Stimulated activated CD4-positive, alpha-beta T cell treated with anti-CD3 and anti-CD28 coated beads, Interleukin-12 subunit alpha, Interleukin-12 subunit beta, amount 100 ng/mL, for 24 hours (primary cell): ENCODE data around the gene MAN1C1.

Source experiments
- DNase-seq, 2 experiments: peaks; one replicate each; pipeline ENCODE4 v3.0.0-alpha.2; 2020; ENCODE audit warnings: low read depth in 2 of 2

The MAN1C1 gene

DNA sequence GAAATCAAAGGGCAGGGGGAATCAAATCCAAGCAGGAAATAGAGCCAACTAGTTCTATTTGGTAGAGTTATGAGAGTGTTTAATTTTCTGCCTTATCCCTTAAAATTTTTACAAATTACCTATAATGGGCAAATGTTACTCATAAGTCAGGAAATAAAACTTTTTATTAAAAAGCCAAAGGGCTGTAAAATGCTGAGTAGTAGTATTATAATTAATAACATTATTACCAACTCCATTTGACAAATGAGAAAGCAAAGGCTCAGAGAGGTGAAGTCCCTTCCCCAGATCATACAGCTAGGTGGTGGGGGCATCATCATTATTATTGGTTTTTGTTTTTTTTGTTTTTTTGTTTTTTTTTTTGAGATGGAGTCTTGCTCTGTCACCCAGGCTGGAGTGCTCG, 186.8 kb downstream of the MAN1C1 start:
- no peak for DNase-seq

DNA sequence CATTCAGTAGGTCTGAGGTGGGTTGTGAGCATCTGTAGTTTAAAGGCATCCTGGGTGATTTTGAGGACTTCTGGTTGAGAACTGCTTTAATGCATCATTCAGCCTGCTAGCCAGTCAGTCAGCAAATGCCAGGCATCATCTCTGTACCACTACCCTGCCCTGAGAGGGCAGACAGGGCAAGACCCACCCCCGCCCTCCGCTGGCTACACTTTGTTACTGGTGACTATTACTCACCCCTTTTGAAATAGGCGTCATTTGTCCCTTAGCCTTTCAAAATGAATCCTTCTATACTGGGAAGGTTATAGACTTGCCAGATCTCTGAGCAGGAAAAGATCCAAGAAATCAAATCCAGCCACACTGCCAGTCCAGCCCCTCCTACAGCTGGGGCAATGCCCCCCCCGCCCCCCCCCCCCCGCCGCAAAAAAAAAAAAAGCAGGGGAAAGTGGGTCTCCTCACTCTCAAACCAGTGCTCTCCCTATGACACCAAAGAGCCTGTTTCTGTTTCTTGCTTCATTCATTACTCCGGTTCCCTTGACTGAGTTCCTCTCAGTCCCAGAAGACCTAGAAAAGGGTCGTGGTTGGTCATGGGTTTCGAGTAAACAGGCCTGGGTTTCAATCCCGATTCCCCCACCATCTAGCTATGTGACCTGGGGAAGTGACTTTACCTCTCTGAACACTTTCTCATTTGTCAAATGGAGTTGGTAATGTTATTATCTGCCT, 187.8 kb downstream of the MAN1C1 start:
- DNase-seq: no peak

DNA sequence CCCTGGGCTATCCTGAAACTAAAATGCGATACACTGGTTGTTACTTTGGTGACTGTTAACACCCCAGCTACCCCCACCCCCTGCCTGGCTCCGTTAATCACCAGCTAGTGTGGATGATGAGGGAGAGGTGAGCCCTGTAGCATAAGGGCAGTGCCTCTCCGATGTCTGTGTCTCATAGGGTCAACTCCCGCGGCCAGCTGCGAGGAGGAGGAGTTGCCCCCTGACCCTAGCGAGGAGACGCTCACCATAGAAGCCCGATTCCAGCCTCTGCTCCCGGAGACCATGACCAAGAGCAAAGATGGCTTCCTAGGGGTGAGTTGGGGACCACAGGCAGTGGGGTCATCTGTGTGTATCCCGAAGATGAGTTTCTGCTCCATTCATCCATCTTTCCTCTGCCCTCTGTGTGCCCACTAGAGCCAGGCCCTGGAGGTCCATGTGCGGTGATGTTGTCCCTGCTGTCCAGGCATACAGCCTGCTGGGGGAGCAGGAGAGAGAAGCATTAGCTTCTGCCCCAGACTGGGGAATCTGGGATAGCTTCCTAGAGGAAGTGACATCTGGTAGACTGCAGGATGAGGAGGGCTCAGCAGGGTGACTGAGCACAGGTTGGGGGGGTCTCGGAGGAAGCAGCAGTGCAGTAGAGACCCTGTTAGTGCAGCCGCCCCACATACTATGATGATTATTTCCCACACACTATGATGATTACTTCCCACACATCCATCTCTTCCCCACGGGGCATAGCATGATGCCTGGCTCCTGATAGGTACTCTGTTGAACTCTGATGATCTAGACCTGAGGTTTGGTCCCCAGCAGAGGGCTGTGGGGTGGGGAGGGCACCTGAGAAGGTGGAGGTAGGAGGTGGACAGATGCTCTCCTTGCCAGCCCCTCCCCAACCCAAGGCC, 188.6 kb downstream of the MAN1C1 start:
- no peak for DNase-seq

GRCh38 chr1:25805863-25806225, 189.3 kb downstream of the MAN1C1 start:
- no peak for DNase-seq

DNA sequence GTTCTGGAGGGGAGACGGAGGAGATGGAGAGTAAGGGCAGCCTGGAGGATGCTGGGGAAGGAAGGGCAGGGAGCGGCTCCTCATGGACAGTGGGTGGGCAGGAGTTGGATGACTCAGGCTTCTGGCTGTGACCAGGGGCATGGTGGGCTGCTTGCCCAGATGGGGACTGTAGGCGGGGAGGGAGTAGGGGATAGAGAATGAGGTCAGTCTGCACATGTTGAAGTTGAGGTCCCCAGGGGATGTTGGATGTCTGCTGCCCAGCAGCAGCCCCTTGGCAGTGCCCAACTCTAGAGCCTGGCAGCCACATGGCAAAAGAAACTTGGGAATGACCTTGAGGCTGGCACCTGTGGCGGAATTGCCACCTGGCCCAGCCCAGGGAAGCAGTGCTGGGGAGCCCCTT, 189.8 kb downstream of the MAN1C1 start:
- DNase-seq: no peak

DNA sequence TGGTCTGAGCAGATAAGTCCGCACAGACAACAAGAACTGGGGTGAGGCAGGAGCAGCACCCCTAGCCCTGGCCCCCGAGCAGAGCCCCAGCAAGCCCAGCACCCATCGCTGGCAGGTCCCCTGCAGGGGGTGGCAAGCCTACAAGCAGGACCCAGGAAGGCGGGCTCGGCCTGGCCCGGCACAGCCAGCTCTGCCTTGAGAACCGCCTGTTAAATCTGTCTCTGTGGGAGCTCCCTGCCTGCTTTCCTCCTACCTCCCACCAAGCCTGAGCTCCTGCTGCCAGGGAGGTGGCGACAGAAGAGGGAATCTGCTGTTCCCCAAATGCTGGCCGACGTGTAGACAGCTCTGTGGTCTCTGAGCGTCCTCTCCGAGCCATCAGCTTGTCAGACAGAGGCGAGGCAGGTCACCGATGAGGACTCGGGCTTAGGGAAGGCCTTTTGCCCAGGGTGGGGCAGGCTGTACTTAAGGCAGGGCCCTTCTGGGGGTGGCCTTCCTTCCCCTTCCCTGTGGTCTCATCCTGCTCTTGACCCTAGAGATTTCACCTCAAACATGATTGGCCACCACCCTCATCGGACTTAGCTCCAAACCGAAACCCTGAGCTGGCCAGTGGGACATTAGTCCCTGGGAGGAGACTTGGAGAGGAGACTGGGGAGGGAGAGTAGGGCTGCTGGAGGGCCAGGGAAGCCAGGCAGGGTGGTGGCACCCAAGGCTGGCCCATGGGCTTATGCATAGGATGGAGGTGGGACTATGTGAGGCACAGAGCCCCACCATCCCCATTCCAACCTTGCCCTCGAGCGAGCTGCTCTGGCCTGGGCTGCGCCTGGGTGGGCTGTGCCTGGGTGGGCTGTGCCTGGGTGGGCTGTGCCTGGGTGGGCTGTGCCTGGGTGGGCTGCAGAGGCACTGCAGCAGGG, 191.1 kb downstream of the MAN1C1 start:
- no peak for DNase-seq

DNA sequence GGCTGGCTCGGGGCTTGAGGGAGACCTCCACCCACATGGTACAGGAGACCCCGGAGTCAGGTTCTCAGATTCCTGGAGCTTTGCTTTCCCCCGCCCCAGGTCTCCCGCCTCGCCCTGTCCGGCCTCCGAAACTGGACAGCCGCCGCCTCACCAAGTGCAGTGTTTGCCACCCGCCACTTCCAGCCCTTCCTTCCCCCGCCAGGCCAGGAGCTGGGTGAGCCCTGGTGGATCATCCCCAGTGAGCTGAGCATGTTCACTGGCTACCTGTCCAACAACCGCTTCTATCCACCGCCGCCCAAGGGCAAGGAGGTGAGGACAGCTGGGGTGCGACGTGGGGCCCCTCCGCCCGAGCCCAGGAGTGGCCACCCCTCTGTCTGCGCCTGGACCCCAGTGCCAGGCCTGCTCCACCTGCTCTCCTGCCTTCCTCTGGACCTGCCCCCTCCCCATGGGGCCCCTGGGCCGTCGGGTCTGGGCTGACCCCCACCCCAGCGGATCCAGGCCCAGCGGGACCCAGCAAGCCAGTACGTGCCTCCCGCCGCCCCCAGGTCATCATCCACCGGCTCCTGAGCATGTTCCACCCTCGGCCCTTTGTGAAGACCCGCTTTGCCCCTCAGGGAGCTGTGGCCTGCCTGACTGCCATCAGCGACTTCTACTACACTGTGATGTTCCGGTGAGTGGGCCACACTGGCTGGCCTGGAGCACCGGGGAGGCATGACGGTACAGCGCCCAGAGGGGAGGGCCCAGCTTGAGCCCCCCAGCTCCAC, 192.1 kb downstream of the MAN1C1 start:
- no peak for DNase-seq

DNA sequence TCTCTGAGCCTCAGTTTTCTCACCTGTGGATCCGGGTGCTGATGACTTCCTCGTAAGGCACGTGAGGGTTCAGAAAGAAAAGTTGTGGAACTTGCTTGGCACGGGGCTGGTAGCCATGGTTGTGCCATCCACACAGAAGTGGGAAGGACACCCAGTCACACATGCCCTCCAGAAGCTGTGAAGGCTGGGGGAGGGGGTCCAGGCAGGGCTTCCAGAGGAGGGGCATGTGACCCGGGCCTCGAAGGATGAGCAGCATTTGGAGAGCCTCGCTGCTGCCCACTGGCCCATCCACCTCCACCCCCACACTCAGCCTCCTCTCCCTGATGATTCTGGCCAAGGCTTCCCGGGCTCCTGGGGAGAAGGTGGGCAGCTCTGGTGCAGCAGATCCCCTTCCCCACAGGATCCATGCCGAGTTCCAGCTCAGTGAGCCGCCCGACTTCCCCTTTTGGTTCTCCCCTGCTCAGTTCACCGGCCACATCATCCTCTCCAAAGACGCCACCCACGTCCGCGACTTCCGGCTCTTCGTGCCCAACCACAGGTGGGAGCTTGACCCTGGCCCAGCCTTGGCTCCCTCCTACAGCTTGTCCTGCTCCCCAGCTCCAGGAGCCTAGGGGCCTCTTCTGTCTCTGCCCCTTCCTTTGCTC, 192.8 kb downstream of the MAN1C1 start:
- DNase-seq: no peak

GRCh38 chr1:25809929-25810328, 193.3 kb downstream of the MAN1C1 start:
- DNase-seq: no peak

GRCh38 chr1:25810341-25811299, 194.0 kb downstream of the MAN1C1 start:
- DNase-seq: peak; percentile 58 to 78

DNA sequence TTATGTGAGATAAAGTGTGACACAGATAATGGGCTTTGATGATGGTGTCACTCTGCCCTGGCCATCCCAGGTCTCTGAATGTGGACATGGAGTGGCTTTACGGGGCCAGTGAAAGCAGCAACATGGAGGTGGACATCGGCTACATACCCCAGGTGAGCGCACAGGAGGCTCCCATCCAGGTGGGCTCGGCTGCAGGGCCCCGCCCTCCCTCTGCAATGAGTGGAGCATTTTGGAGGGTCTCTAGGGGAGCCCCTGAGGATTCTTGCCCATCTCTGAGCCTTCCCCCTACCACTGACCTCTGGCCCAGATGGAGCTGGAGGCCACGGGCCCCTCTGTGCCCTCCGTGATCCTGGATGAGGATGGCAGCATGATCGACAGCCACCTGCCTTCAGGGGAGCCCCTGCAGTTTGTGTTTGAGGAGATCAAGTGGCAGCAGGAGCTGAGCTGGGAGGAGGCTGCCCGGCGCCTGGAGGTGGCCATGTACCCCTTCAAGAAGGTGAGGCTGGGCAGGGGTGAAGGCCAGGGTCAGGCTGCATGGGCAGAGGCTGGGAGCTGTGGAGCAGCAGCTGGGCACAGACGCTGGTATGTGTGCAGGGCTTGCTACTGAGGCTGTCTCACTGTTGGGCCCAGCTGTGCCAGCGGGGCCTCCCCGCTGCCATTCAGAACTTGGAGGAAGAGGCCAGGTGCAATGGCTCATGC, 194.9 kb downstream of the MAN1C1 start:
- no peak for DNase-seq

DNA sequence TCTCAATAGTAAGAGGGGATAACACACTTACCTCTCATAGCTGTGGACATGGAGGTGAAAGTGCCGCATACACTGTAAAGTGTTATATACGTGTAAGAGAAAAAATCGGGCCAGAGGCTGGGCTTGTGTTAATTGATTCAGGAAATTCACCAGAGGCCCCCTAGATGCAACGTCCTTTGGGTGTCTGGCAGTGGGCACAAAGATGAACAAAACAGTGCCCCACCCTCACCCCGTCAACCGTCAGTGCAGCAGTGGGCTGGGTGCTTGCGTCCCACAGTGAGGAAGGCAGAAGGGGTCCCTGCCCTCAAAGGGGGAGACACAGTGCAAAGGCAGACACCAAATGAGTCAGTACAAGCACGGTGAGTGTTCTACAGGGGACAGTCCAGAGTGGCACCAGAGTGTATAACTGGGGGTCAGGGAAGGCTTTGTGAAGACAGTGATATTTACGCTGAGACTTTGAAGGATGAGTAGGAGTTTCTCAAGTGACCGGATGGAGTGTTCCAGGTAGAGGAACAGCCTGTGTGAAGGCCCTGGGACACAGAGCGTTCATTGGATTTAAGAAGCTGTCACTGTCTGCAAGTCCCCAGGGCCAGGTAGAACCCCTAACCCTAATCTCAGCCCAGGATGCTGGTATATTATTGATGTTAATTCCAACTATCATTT, 196.6 kb downstream of the MAN1C1 start:
- DNase-seq: no peak

GRCh38 chr1:25813734-25814471, 197.3 kb downstream of the MAN1C1 start:
- no peak for DNase-seq

GRCh38 chr1:25814549-25815087, 198.0 kb downstream of the MAN1C1 start:
- DNase-seq: no peak

DNA sequence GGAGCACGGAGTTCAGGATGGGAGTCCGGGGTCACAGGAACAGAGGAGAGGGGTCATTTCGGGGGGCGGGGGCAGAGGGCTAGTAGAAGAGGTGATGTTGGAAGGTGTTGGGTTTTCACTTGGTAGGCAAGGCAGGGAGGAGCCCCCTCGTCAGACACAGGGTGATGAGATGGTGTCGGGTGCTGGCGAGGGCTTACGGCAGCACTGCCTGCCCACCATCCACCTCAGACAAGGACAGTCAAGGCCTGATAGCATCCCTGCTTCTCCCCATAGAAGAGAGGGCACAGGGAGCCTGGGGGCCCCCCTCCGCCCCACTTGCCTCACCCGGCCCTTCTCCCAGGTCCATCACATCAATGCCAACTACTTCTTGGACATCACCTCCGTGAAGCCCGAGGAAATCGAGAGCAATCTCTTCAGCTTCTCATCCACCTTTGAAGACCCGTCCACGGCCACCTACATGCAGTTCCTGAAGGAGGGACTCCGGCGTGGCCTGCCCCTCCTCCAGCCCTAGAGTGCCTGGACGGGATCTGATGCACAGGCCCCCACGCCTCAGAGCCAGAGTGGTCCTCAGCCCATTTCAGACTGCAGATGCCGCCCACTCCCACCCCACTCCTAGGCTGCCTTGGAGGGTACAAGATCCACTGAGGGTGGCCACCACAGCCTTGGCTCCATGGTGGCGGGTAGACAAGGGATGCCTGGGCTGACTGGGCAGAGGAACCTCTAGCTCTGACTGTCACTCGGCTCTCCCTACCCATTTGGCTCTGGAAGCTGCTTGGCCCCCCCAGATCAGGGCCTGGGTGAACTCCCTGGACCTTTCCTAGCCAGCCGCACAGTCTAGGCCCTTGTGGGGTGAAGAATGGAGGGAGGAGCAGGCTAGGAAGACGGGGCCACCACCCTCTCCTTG, 198.9 kb downstream of the MAN1C1 start:
- DNase-seq: no peak

GRCh38 chr1:25816112-25816718, 199.6 kb downstream of the MAN1C1 start:
- no peak for DNase-seq
